ENCODE data around the gene CLK3. TPM values are rescaled to one million over a fixed set of nuclear protein-coding genes. Genes with fewer than 3 reads are reported as not detected.

The CLK3 gene
- total and polyA plus RNA-seq, 2 donors (not counting 1 experiment from before 2014, with no cell fraction given) = 176 to 350 TPM

DNA sequence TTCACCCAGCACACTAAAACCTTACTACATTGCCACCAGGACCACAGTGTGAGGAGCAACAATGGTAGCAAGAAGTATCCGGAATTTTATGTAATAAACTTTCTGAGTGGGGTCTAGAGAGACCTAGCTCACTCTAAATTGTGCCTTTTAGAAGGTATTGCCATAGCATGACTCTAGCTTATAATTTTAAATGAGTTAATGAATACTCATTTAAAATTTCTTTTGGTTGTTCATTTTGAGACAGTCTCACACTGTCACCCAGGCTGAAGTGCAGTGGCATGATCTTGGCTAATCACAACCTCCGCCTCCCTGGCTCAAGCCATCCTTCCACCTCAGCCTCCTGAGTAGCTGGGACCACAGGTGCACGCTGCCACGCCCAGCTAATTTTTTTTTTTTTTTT, 54.0 kb downstream of the CLK3 start:
- Histone ChIP-seq H3K4me3 (ENCODE audit: control extremely low read depth in 1 of 5, extremely low read depth in 1 of 5, insufficient read depth in 1 of 5, low read depth in 2 of 5, low read length in 4 of 5) (no peak overlapping the region), H4K20me1 (ENCODE audit: control insufficient read depth, insufficient read depth, low read length, poor library complexity, severe bottlenecking) (no peaks in the 10 kb centered on the region), H2AFZ (ENCODE audit: insufficient read depth, low read depth, low read length, poor library complexity, severe bottlenecking) (no peak overlapping the region), H3K4me2 (replicated peaks; ENCODE audit: low read depth, low read length, poor library complexity, severe bottlenecking) (no peak overlapping the region), H3K4me1 (ENCODE audit: control insufficient read depth in 2 of 2, insufficient read depth in 2 of 2, low read length in 2 of 2) (no peaks in the 10 kb centered on the region), H3K9me3 (ENCODE audit: control extremely low read depth in 1 of 3, control insufficient read depth in 2 of 3, insufficient read depth in 1 of 3, low read length in 2 of 3) (no peaks in the 10 kb centered on the region), H3K27me3 (replicated peaks in 1 of 4; ENCODE audit: control extremely low read depth in 1 of 4, control insufficient read depth in 3 of 4, insufficient read depth in 4 of 4, low read length in 3 of 4) (no peaks in the 10 kb centered on the region), H3K27ac (ENCODE audit: low read length in 2 of 2) (no peak overlapping the region), H3K36me3 (replicated peaks in 1 of 2; ENCODE audit: control extremely low read depth in 1 of 2, control insufficient read depth in 1 of 2, extremely low read depth in 1 of 2, insufficient read depth in 2 of 2, low read length in 1 of 2) (peaks cover 0 to 39% of the 10 kb centered on the region in 2 experiments), H3K79me2 (ENCODE audit: control insufficient read depth, insufficient read depth, low read length) (peaks cover 5% of the 10 kb centered on the region), H3K9ac (ENCODE audit: low read length) (no peak overlapping the region)
- Mint-ChIP-seq H3K27me3 (no peaks in the 10 kb centered on the region), H3K4me3 (no peak overlapping the region), H3K27ac (no peak overlapping the region), H3K9me3 (ENCODE audit: insufficient read depth) (no peaks in the 10 kb centered on the region), H3K4me1 (no peaks in the 10 kb centered on the region)
- intact Hi-C loops (cut with micrococcal nuclease) = no loop called here
- WGBS (ENCODE audit: insufficient coverage) = no CpG with 5 or more reads among the region's 4 CpGs
- ATAC-seq (ENCODE audit: low read depth) (no peak), DNase-seq (no peak)
- ChIA-PET CTCF (interaction anchor here (0.7 kb wide), 2 partner anchors 32 to 37 kb away, joined by 4 read pairs; no protein-coding TSS in a partner anchor), POLR2A (no interaction called here)
- no peak for TF ChIP-seq EZH2 (IDR thresholded peaks at IDR 0.05; ENCODE audit: borderline replicate concordance, insufficient read depth, low read depth, low read length, poor library complexity, severe bottlenecking)
- TF ChIP-seq, protein P1, sequence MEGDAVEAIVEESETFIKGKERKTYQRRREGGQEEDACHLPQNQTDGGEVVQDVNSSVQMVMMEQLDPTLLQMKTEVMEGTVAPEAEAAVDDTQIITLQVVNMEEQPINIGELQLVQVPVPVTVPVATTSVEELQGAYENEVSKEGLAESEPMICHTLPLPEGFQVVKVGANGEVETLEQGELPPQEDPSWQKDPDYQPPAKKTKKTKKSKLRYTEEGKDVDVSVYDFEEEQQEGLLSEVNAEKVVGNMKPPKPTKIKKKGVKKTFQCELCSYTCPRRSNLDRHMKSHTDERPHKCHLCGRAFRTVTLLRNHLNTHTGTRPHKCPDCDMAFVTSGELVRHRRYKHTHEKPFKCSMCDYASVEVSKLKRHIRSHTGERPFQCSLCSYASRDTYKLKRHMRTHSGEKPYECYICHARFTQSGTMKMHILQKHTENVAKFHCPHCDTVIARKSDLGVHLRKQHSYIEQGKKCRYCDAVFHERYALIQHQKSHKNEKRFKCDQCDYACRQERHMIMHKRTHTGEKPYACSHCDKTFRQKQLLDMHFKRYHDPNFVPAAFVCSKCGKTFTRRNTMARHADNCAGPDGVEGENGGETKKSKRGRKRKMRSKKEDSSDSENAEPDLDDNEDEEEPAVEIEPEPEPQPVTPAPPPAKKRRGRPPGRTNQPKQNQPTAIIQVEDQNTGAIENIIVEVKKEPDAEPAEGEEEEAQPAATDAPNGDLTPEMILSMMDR (IDR thresholded peaks at IDR 0.05) = no peak

DNA sequence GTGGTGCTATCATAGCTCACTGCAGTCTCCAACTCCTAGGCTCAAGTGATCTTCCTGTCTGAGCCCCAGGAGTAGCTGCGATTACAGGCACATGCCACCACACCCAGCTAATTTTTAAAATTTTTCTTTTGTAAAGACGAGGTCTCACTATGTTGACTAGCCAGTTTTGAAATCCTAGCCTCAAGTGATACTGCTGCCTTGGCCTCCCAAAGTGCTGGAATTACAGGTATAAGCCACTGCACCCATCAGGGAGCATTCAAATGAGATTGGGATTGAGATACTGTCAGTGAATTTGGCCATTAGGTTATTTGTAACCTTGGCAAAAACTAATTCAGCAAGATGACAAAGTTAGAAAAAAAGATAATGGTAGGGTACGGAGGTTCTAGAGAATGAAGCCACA, 58.5 kb downstream of the CLK3 start:
- Histone ChIP-seq H3K27me3 (replicated peaks in 1 of 4; ENCODE audit: control extremely low read depth in 1 of 4, control insufficient read depth in 3 of 4, insufficient read depth in 4 of 4, low read length in 3 of 4) (no peaks in the 10 kb centered on the region), H3K4me2 (replicated peaks; ENCODE audit: low read depth, low read length, poor library complexity, severe bottlenecking) (no peak overlapping the region), H4K20me1 (ENCODE audit: control insufficient read depth, insufficient read depth, low read length, poor library complexity, severe bottlenecking) (peaks cover 8% of the 10 kb centered on the region), H3K79me2 (ENCODE audit: control insufficient read depth, insufficient read depth, low read length) (peaks cover 26% of the 10 kb centered on the region), H3K36me3 (replicated peaks in 1 of 2; ENCODE audit: control extremely low read depth in 1 of 2, control insufficient read depth in 1 of 2, extremely low read depth in 1 of 2, insufficient read depth in 2 of 2, low read length in 1 of 2) (peaks cover 3 to 34% of the 10 kb centered on the region in 2 experiments), H3K9ac (ENCODE audit: low read length) (no peak overlapping the region), H3K27ac (ENCODE audit: low read length in 2 of 2) (no peak overlapping the region), H2AFZ (ENCODE audit: insufficient read depth, low read depth, low read length, poor library complexity, severe bottlenecking) (no peak overlapping the region), H3K9me3 (ENCODE audit: control extremely low read depth in 1 of 3, control insufficient read depth in 2 of 3, insufficient read depth in 1 of 3, low read length in 2 of 3) (no peaks in the 10 kb centered on the region), H3K4me3 (ENCODE audit: control extremely low read depth in 1 of 5, extremely low read depth in 1 of 5, insufficient read depth in 1 of 5, low read depth in 2 of 5, low read length in 4 of 5) (no peak overlapping the region), H3K4me1 (ENCODE audit: control insufficient read depth in 2 of 2, insufficient read depth in 2 of 2, low read length in 2 of 2) (no peaks in the 10 kb centered on the region)
- no peak for ATAC-seq (ENCODE audit: low read depth)
- no peak overlapping the region for H3K27ac Mint-ChIP-seq
- DNase-seq = no peak
- peaks cover 9% of the 10 kb centered on the region for H3K4me1 Mint-ChIP-seq
- intact Hi-C loops (cut with micrococcal nuclease) = no loop called here
- ChIA-PET POLR2A (no interaction called here), CTCF (interaction anchor here (0.6 kb wide), 1 partner anchor 132 kb away, joined by 3 read pairs; no protein-coding TSS in a partner anchor)
- 100% methylated on average over 1 of the region's 3 CpGs for WGBS (ENCODE audit: insufficient coverage)
- H3K9me3 Mint-ChIP-seq (ENCODE audit: insufficient read depth) = no peaks in the 10 kb centered on the region
- TF ChIP-seq, protein P1 (IDR thresholded peaks at IDR 0.05) = no peak
- no peak for TF ChIP-seq EZH2 (IDR thresholded peaks at IDR 0.05; ENCODE audit: borderline replicate concordance, insufficient read depth, low read depth, low read length, poor library complexity, severe bottlenecking)
- H3K4me3 Mint-ChIP-seq = no peak overlapping the region
- H3K27me3 Mint-ChIP-seq = no peaks in the 10 kb centered on the region
